ENCODE measurements around the gene FAM163A. TPM values are rescaled to one million over a fixed set of nuclear protein-coding genes. Genes with fewer than 3 reads are reported as not detected.
A peak's percentile ranks its signal among the peaks of the same experiment; 100 is the strongest.
"Not testable (repeated sequence)": the region's sequence is repeated elsewhere in the genome, so short reads cannot be mapped to it uniquely, and the experiment has no call there.

FAM163A gene
- total RNA-seq, result 1 to 10 TPM in 2 of 4 donors, under 1 TPM in 1, not detected in 1; 0.33 to 3.2 (median 1.3) TPM

DNA sequence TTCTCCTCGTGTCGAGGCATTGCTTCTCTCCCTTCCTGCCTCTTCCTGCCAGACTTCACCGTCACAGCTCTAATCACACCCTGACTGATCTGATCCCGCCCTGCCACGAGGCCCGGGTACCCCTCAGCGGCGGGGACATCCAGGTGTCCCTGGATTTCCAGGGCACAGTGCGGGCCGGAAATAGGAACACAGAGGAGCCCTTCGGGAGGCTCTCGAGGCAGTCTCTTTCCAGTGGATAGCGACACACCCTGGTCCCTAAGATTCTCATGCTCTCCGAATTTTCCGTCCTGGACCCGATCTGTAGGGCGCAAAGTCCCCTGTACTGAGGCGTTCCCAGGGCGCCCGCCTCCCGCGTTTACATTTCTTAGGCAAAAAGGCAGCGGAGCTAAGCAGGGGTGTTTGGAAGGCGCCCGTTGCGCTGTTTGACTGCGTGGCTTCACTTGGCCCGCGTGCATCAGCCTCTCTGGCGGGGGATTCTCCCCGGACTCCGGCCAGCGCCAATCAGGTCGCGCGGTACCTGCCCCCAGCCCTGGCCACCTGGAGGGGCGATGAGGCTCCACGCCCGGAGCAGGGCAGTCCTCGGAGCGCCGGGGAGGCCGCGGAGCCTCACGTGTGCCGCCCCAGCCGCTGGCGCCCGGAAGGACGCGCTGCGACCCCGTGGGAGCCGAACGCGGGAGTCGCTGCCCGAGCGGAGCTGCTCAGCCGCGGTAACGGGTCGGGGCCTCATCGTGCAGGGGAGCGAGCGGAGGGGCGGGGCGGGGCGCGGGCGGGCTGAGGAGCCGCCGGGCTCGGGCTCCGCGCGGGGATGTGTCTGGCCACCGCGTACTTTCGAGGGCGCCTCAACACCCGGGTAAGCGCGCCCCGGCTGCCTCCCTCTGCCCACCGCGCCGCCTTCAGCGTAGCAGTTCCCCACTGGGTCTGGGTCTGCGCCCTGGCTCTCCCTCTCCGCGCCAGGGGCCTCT is at the start of gene FAM163A:
FAM163A (plus strand) TSS at position 575 of the 962 bp plus-strand sequence. CDS start 69,807 bp downstream, outside the sequence.
- Histone ChIP-seq H3K4me1 (peaks cover 10 to 21% of the 10 kb centered on the region in 2 donors), H3K9me3 (no peaks in the 10 kb centered on the region), H3K27me3 (no peaks in the 10 kb centered on the region), H3K27ac (no peak within 1 kb of the TSS), H3K36me3 (no peaks in the 10 kb centered on the region), H3K4me3 (replicated peaks in 1 of 3) (peak within 1 kb of the TSS in 2 of 3 donors; percentile 38 to 51)
- WGBS, 2 donors, result 0 to 1% methylated on average over 10 to 22 of the region's 92 CpGs
- DNase-seq, result peak; percentile 30 to 36
- intact Hi-C loops (cut with DNase I), result no loop called here
- no peak for TF ChIP-seq POLR2A (IDR thresholded peaks at IDR 0.05)
- TF ChIP-seq, protein P1, sequence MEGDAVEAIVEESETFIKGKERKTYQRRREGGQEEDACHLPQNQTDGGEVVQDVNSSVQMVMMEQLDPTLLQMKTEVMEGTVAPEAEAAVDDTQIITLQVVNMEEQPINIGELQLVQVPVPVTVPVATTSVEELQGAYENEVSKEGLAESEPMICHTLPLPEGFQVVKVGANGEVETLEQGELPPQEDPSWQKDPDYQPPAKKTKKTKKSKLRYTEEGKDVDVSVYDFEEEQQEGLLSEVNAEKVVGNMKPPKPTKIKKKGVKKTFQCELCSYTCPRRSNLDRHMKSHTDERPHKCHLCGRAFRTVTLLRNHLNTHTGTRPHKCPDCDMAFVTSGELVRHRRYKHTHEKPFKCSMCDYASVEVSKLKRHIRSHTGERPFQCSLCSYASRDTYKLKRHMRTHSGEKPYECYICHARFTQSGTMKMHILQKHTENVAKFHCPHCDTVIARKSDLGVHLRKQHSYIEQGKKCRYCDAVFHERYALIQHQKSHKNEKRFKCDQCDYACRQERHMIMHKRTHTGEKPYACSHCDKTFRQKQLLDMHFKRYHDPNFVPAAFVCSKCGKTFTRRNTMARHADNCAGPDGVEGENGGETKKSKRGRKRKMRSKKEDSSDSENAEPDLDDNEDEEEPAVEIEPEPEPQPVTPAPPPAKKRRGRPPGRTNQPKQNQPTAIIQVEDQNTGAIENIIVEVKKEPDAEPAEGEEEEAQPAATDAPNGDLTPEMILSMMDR (IDR thresholded peaks at IDR 0.05), result no peak

DNA sequence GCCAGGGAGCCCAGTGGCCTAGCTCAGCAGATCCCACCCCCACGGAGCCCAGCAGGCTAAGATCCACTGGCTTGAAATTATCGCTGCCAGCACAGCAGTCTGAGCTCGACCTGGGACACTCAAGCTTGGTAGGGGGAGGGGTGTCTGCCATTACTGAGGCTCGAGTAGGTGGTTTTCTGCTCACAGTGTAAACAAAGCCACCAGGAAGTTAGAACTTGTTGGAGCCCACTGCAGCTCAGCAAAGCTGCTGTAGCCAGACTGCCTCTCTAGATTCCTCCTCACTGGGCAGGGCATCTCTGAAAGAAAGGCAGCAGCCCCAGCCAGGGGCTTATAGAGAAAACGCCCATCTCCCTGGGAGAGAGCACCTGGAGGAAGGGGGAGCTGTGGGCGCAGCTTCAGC is 48.6 kb upstream of the FAM163A start:
- intact Hi-C loops (cut with DNase I); H3K9me3 ChIP-seq; H3K4me3 ChIP-seq (replicated peaks in 1 of 3); H3K27ac ChIP-seq; H3K4me1 ChIP-seq; H3K36me3 ChIP-seq; H3K27me3 ChIP-seq: not testable (repeated sequence)
- peak in 1 of 2 donors; percentile 13 for DNase-seq
- 30 to 41% methylated on average over 4 to 6 of the region's 6 CpGs for WGBS, 2 donors

DNA sequence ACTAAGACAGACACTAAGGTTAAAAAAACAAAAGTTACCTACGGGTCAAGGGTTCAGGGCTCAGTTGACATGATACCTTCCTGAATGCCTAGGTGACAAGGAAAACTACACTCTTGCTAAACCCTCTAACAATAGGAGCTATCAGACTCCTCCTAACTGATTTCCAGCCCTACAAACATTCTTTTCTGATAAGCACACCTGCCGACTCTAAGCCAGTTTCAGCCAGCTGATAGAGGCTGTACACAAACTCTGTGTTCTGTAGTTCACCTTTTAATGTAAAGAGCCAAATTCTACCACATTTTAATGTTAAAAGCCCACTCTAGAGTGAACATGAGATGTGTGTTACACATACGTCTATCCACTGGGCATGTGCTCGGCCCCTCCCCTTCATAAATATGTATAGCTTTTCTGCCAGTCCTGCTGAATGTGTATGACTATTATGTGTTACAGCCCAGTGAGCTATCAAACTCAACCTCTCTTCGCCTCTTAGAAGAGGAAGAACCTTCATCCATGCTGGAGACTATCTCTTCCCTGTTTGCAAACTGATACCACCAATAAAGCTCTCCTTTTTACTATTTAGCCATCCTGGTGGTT is 40.0 kb upstream of the FAM163A start:
- Histone ChIP-seq H3K36me3 (no peaks in the 10 kb centered on the region), H3K27ac (no peak overlapping the region), H3K27me3 (no peaks in the 10 kb centered on the region), H3K9me3 (no peaks in the 10 kb centered on the region), H3K4me1 (no peaks in the 10 kb centered on the region), H3K4me3 (replicated peaks in 1 of 3) (no peak overlapping the region)
- no peak for TF ChIP-seq POLR2A (IDR thresholded peaks at IDR 0.05)
- TF ChIP-seq, protein P1 (IDR thresholded peaks at IDR 0.05), result no peak
- intact Hi-C loops (cut with DNase I), result loop anchor here (10.0 kb wide), 1 partner anchor 472 kb away; no protein-coding TSS in a partner anchor
- no peak for DNase-seq
- WGBS, 2 donors, result 82 to 87% methylated on average over 5 of the region's 5 CpGs

DNA sequence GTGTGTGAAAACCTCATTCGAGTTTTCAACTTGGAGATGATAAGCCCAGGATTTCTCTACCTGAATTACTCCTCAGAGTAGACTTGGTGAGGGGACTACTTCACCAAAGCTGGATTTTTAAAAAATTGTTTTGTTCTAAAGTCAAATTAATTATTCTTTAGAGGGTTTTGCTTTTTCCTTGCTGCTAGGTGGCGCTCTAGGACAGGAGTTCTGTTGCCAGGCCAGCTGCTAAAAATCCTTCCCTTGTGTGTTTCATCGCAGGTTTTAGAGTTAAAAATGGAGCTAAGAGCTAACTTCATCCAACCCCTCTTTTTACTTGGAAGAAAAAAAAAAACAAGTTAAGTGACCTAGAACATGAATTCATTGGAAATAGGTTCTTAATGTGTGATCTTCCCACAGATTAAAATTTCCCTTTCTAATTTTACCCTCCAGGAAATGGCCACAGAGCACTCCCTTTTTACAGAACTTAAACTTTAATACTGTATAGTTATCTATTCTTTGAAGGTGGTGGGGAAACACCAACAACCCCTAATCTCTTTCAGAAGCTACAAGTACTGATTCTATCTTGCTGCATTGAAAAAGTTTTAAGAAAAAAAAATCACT is 36.7 kb upstream of the FAM163A start:
- Histone ChIP-seq H3K36me3 (no peaks in the 10 kb centered on the region), H3K4me3 (replicated peaks in 1 of 3) (no peak overlapping the region), H3K9me3 (no peaks in the 10 kb centered on the region), H3K4me1 (no peaks in the 10 kb centered on the region), H3K27ac (no peak overlapping the region), H3K27me3 (no peaks in the 10 kb centered on the region)
- intact Hi-C loops (cut with DNase I), result loop anchor here (2.0 to 10.0 kb wide), 2 partner anchors 102 to 468 kb away; no protein-coding TSS in a partner anchor
- 2 to 3% methylated on average over 3 of the region's 3 CpGs for WGBS, 2 donors
- no peak for TF ChIP-seq POLR2A (IDR thresholded peaks at IDR 0.05)
- TF ChIP-seq, protein P1 (IDR thresholded peaks at IDR 0.05), result peak; percentile 49 to 88 (median 76)
- peak; percentile 53 to 65 for DNase-seq

DNA sequence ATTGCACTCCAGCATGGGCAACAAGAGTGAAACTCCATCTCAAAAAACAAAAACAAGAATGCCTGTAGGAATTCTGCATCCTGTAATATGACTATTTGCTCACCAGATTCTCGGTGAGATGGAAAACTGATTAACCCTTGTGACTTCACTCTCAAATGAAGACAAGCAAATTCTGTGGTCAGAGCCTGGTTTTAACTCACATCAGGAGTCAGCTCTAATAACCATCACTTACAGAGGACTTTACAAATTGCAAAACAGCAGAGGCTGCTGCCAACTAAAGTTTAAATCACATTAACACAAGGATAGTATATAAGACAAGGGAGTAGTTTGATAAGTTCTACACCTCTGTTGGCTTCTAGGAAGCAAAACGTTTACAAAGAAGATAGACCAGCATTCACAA is 35.7 kb upstream of the FAM163A start:
- 70 to 75% methylated on average over 2 of the region's 2 CpGs for WGBS, 2 donors
- Histone ChIP-seq H3K36me3 (no peaks in the 10 kb centered on the region), H3K27ac (no peak overlapping the region), H3K4me1 (no peaks in the 10 kb centered on the region), H3K4me3 (replicated peaks in 1 of 3) (no peak overlapping the region), H3K9me3 (no peaks in the 10 kb centered on the region), H3K27me3 (no peaks in the 10 kb centered on the region)
- TF ChIP-seq POLR2A (IDR thresholded peaks at IDR 0.05), result no peak
- TF ChIP-seq, protein P1 (IDR thresholded peaks at IDR 0.05), result no peak
- no peak for DNase-seq
- intact Hi-C loops (cut with DNase I), result loop anchor here (2.0 to 10.0 kb wide), 2 partner anchors 101 to 467 kb away; no protein-coding TSS in a partner anchor
